Measurements from ENCODE around the gene PSMA3.
"Not testable (repeated sequence)": the region's sequence is repeated elsewhere in the genome, so short reads cannot be mapped to it uniquely, and the experiment has no call there.

PSMA3 gene

DNA sequence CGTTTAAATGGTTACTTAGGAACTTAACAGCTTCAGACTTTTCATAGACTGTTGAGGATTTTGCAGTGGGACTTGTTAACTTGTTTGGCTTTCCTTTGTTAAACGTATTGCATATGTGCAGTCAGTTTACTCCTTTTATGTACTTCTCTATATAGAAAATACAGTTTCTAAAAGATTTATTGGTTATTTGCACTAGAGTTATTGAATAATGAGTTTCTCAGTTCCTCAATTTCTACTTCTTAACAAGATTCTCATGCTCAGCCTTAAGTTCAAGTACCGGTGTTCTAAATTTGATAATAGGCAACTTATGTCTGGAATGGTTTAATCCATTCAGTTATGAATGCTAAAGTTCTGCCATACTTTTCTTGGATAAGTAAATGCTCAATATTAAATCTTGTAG, 919 bp downstream of the PSMA3 start:
- TF ChIP-seq, protein P1, sequence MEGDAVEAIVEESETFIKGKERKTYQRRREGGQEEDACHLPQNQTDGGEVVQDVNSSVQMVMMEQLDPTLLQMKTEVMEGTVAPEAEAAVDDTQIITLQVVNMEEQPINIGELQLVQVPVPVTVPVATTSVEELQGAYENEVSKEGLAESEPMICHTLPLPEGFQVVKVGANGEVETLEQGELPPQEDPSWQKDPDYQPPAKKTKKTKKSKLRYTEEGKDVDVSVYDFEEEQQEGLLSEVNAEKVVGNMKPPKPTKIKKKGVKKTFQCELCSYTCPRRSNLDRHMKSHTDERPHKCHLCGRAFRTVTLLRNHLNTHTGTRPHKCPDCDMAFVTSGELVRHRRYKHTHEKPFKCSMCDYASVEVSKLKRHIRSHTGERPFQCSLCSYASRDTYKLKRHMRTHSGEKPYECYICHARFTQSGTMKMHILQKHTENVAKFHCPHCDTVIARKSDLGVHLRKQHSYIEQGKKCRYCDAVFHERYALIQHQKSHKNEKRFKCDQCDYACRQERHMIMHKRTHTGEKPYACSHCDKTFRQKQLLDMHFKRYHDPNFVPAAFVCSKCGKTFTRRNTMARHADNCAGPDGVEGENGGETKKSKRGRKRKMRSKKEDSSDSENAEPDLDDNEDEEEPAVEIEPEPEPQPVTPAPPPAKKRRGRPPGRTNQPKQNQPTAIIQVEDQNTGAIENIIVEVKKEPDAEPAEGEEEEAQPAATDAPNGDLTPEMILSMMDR (conservative IDR thresholded peaks at IDR 0.05) = no peak
- H3K27ac ChIP-seq = peak overlapping the region; percentile 93

DNA sequence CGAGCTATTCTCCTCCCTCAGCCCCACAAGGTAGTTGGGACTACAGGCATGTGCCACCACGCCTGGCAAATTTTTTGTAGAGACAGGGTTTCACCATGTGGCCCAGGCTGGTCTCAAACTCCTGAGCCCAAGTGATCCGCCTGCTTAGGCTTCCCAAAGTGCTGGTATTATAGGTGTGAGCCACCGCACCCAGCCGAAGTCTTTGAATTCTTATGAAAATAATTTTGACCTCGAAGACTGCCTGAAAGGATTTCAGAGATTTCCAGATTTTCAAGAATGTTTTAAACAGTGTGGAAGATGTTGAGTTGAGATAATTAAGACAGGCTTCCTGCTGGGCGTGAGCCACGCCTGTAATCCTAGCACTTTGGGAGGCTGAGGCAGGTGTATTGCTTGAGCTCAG, 5.0 kb downstream of the PSMA3 start:
- H3K27ac ChIP-seq = no peak overlapping the region
- TF ChIP-seq, protein P1 (conservative IDR thresholded peaks at IDR 0.05) = no peak

DNA sequence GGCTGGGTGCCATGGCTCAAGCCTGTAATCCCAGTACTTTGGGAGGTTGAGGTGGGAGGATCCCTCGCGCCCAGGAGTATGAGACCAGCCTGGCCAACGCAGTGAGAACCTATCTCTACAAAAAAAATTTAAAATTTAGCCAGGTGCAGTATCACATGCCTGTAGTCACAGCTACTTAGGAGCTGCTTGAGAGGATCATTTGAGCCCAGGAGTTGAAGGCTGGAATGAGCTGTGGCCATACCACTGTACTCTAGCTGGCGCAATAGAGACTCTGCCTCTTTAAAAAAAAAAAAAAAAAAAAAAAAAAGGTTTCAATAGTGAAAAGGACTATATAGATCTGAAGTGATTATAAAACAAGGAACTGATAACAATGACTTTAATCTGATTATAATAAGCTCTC, 13.5 kb downstream of the PSMA3 start:
- H3K27ac ChIP-seq = no peak overlapping the region
- TF ChIP-seq, protein P1 (conservative IDR thresholded peaks at IDR 0.05) = 0 out of 2 replicates have a peak, but pooled peaks have one; percentile 5

DNA sequence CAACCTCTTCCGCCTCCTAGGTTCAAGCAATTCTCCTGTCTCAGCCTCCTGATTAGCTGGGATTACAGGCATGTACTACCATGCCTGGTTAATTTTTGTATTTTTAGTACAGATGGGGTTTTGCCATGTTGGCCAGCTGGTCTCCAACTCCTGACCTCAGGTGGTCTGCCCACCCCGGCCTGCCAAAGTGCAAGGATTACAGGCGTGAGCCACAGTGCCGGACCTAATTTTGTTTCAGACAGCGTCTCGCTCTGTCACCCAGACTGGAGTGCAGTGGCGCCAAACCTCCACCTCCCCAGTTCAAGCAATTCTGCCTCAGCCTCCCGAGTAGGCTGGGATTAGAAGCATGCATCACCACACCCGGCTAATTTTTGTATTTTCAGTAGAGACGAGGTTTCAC, 17.4 kb downstream of the PSMA3 start:
- H3K27ac ChIP-seq = not testable (repeated sequence)

DNA sequence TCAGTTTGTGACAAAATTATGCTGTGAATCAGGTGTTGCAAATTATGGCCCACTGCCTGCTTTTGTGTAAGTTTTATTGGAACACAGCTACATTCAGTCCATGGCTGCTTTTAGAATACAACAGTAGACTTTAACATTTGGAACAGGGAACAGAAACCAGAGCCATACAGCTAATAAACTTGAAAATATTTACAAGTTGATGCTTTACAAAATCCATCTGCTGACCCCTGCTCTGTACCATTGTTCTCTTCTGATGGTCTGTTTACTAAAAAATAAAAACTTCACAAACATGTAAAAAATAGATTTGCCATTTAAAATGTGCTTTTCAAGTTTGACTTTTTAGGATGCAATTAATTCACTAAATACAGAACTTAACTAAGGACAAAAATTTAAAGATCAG, 20.8 kb downstream of the PSMA3 start:
- TF ChIP-seq, protein P1 (conservative IDR thresholded peaks at IDR 0.05) = no peak
- no peak overlapping the region for H3K27ac ChIP-seq

DNA sequence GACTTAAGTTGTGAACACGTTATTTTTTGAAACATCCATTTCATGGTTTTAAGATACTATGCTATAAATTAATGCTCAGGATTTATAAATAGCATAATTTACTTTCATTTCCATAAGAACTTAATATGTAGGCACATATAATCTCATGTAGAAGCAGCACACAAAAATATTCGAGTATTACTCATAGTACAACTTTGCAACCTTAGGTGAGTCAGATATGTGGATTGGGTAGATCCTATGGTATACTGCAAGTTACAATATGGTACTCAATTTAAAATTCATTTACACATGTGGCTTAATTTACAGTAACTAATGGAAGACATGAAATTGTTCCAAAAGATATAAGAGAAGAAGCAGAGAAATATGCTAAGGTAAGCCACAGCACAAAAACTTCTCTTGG, 26.0 kb downstream of the PSMA3 start:
- H3K27ac ChIP-seq = no peak overlapping the region
- TF ChIP-seq, protein P1 (conservative IDR thresholded peaks at IDR 0.05) = no peak

DNA sequence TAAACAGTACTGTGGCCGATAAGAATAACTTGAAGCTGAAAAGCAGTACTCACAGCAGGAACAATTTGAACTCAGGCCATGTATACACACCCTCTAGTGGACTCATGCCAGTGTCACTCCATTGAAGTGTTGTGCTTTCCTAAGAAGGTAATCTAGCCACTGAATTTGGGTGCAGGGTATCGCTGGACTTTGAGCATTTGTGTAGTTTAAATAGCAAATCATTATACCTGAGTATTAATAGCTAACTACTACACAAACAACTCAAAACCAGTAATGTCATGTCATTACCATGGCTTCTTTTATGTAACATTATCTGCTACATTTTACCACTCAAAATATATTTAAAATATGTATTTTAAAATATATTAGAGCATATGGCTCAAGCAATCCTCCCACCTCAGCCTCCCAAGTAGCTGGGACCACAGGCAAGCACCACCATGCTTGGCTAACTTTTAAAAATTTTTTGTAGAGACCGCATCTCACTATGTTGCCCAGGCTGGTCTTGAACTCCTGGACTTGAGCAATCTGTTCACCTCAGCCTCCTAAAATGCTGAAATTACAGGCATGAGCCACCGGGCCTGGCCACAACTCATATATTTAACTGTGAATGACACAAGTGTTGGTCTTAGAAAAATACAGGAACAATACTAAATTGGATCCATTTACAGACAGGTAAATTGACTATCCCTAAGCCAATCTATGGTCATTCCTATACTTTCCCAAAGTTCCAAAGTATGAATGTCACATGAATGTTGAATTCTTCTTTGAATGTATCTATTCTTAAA, 28.1 kb downstream of the PSMA3 start:
- H3K27ac ChIP-seq = no peak overlapping the region
- TF ChIP-seq, protein P1 (conservative IDR thresholded peaks at IDR 0.05) = peak; percentile 24; the same call in 1 of the 2 replicates

DNA sequence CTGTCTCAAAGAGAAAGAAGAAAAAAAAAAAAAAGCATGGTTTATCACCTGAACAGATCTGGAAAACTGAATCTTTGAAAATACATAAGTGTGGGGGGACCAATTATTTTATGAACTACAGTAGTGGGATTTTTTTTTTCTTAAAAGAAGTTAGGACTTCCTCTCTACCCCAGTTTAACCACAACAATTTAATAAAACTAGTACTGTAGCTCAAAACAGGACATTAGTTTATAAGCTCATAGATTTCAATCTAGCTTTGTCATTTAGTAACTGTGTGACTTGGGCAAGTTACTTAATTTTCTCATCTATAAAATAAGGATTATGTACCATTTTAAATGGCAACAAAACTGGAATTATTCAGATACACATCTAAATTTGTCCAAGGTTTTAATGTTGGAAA, 30.2 kb downstream of the PSMA3 start:
- TF ChIP-seq, protein P1 (conservative IDR thresholded peaks at IDR 0.05) = no peak
- no peak overlapping the region for H3K27ac ChIP-seq
